T-helper 2 cell (primary cell): ENCODE measurements around the gene OSCAR.
A peak's percentile ranks its signal among the peaks of the same experiment; 100 is the strongest.

Experiments
- DNase-seq, 5 experiments: peaks; one replicate each; pipeline versions ENCODE4 v3.0.0 to v3.0.0-alpha.2; 2012 to 2022
- total RNA-seq, 2 donors: gene quantifications; one replicate each; lab custom pipeline; 2026; lab: John Stamatoyannopoulos, UW

Gene OSCAR
- 0.34 to 0.94 reads per million in 2 donors for total RNA-seq

GRCh38 chr19:54100561-54100960 is at the start of gene OSCAR:
OSCAR (minus strand) TSS chr19:54100803; CDS start chr19:54100792, 11 bp downstream.
- DNase-seq, result no peak

GRCh38 chr19:54149021-54149812 is 48.6 kb upstream of the OSCAR start:
- DNase-seq, result no peak

GRCh38 chr19:54148158-54148557 is 47.6 kb upstream of the OSCAR start:
- DNase-seq, result no peak

- DNase-seq, result no peak
These were observed 47.1 kb upstream of the OSCAR start for GRCh38 chr19:54147676-54148075.

- DNase-seq, result no peak
These were observed 45.0 kb upstream of the OSCAR start for GRCh38 chr19:54145541-54146158.

GRCh38 chr19:54142166-54142780 is 41.7 kb upstream of the OSCAR start:
- DNase-seq, result no peak

- no peak for DNase-seq
These were observed 40.8 kb upstream of the OSCAR start for GRCh38 chr19:54141356-54141755.

GRCh38 chr19:54138489-54139256 is 38.1 kb upstream of the OSCAR start:
- peak in 2 of 5 experiments; percentile 28 for DNase-seq

- DNase-seq, result peak in 4 of 5 experiments; percentile 17 to 55 (median 42)
These were observed 37.3 kb upstream of the OSCAR start, which contains the start of gene CNOT3 for GRCh38 chr19:54137699-54138488. CNOT3 (plus strand) TSS chr19:54137762; CDS start chr19:54142979, 5,217 bp downstream.

GRCh38 chr19:54136864-54137698 is 36.5 kb upstream of the OSCAR start:
- peak; percentile 96 to 100 (median 99) for DNase-seq

- no peak for DNase-seq
These were observed 35.7 kb upstream of the OSCAR start for GRCh38 chr19:54136086-54136863.

- no peak for DNase-seq
These were observed 33.5 kb upstream of the OSCAR start for GRCh38 chr19:54133957-54134590.

GRCh38 chr19:54133312-54133956 is 32.8 kb upstream of the OSCAR start:
- peak in 1 of 5 experiments; percentile 57 for DNase-seq

- DNase-seq, result no peak
These were observed 29.0 kb upstream of the OSCAR start for GRCh38 chr19:54129617-54129996.

- no peak for DNase-seq
These were observed 28.4 kb upstream of the OSCAR start for GRCh38 chr19:54128796-54129616.

GRCh38 chr19:54128441-54128725 is 27.8 kb upstream of the OSCAR start:
- no peak for DNase-seq

GRCh38 chr19:54127688-54128440 is 27.3 kb upstream of the OSCAR start:
- DNase-seq, result no peak

GRCh38 chr19:54125713-54126112 is 25.1 kb upstream of the OSCAR start:
- DNase-seq, result no peak
